Keratinocyte (primary cell): ENCODE results near the gene ASTN2.

Source experiments
- CTCF ChIP-seq, 3 experiments: IDR thresholded peaks in 1 of 3; conservative IDR thresholded peaks in 1 of 3; optimal IDR thresholded peaks in 1 of 3; 2 replicates in 2 of 3; 3 replicates in 1 of 3; pipeline versions ENCODE3 to v1.5.1; 2011; ENCODE audit warnings: low read length in 3 of 3, mild to moderate bottlenecking in 3 of 3, moderate library complexity in 2 of 3, control low read depth in 1 of 3, inconsistent platforms in 1 of 3; ENCODE audit not compliant: insufficient read depth in 2 of 3; ENCODE audit errors: extremely low read depth in 1 of 3
- EZH2 ChIP-seq: IDR thresholded peaks from one replicate; pipeline ENCODE4 v1.6.1; 2012; ENCODE audit warnings: inconsistent platforms, mild to moderate bottlenecking, low read length, moderate library complexity

- no peak for TF ChIP-seq CTCF (optimal IDR thresholded peaks at IDR 0.05 in 1 of 3, IDR thresholded peaks at IDR 0.05 in 1 of 3, conservative IDR thresholded peaks at IDR 0.05 in 1 of 3; ENCODE audit: extremely low read depth in 1 of 3, insufficient read depth in 2 of 3, low read length in 3 of 3)
- no peak for TF ChIP-seq EZH2
These were observed 1020.8 kb downstream of the ASTN2 start for GRCh38 chr9:116394070-116394469.
